GM20431 (cell line): ENCODE results near the gene DMRTB1.

Experiments used
- in situ Hi-C: fragments of 300-500 bp; cut with MseI, MboI; formaldehyde crosslinking; loops from one replicate; pipeline ENCODE4 v1.15.0; 2020; ENCODE audit warnings: low sequenced_read_pairs; ENCODE audit not compliant: unreplicated experiment

Gene DMRTB1

GRCh38 chr1:53459321-53460175 lies at the start of gene DMRTB1:
Gene DMRTB1 (plus strand): TSS chr1:53459399. CDS start chr1:53459454, 55 bp downstream.
- in situ Hi-C loops, result no loop called here

GRCh38 chr1:53409695-53410094 lies 49.5 kb upstream of the DMRTB1 start:
- in situ Hi-C loops, result no loop called here

- in situ Hi-C loops, result no loop called here
These were observed 49.1 kb upstream of the DMRTB1 start for GRCh38 chr1:53410100-53410541.

- in situ Hi-C loops, result no loop called here
These were observed 48.5 kb upstream of the DMRTB1 start for GRCh38 chr1:53410701-53411100.

- in situ Hi-C loops, result no loop called here
These were observed 47.6 kb upstream of the DMRTB1 start for GRCh38 chr1:53411541-53412152.

GRCh38 chr1:53412285-53413174 lies 46.7 kb upstream of the DMRTB1 start:
- in situ Hi-C loops, result no loop called here

GRCh38 chr1:53413175-53414001 lies 45.8 kb upstream of the DMRTB1 start:
- in situ Hi-C loops, result no loop called here

- in situ Hi-C loops, result no loop called here
These were observed 44.6 kb upstream of the DMRTB1 start for GRCh38 chr1:53414632-53415031.

GRCh38 chr1:53415432-53415831 lies 43.8 kb upstream of the DMRTB1 start:
- in situ Hi-C loops, result no loop called here

GRCh38 chr1:53416269-53416813 lies 42.9 kb upstream of the DMRTB1 start:
- in situ Hi-C loops, result no loop called here

GRCh38 chr1:53417074-53417511 lies 42.1 kb upstream of the DMRTB1 start:
- in situ Hi-C loops, result no loop called here

GRCh38 chr1:53419034-53419433 lies 40.2 kb upstream of the DMRTB1 start:
- in situ Hi-C loops, result no loop called here

GRCh38 chr1:53420341-53420740 lies 38.9 kb upstream of the DMRTB1 start:
- in situ Hi-C loops, result no loop called here

GRCh38 chr1:53421208-53421607 lies 38.0 kb upstream of the DMRTB1 start:
- in situ Hi-C loops, result no loop called here

- in situ Hi-C loops, result no loop called here
These were observed 28.9 kb upstream of the DMRTB1 start for GRCh38 chr1:53430261-53430660.

- in situ Hi-C loops, result no loop called here
These were observed 28.4 kb upstream of the DMRTB1 start for GRCh38 chr1:53430779-53431178.

- in situ Hi-C loops, result no loop called here
These were observed 28.0 kb upstream of the DMRTB1 start for GRCh38 chr1:53431244-53431643.

GRCh38 chr1:53431805-53432565 lies 27.2 kb upstream of the DMRTB1 start:
- in situ Hi-C loops, result no loop called here

- in situ Hi-C loops, result no loop called here
These were observed 26.6 kb upstream of the DMRTB1 start for GRCh38 chr1:53432611-53433010.
